Measurements from ENCODE around the gene FMR1. TPM values are rescaled to one million over a fixed set of nuclear protein-coding genes. Genes with fewer than 3 reads are reported as not detected.

Gene FMR1
- total and polyA plus RNA-seq, 2 donors (not counting 3 experiments of a cell fraction or from before 2014, with no cell fraction given): 8.8 to 36.4 TPM

GRCh38 chrX:147910607-147911006 lies 1.1 kb upstream of the FMR1 start:
- H3K4me2 ChIP-seq (ENCODE audit: insufficient read depth, low read length): no peak overlapping the region
- no TSS peak for BruUV-seq (replicated peaks)
- no peak for FAIRE-seq
- ChIA-PET POLR2A (no interaction called here), CTCF (no interaction called here)
- no peak overlapping the region for H3K9ac ChIP-seq (replicated peaks; ENCODE audit: extremely low read depth, insufficient read depth, low read length)
- intact Hi-C loops (cut with micrococcal nuclease) (loop anchor here (10.0 kb wide), 1 partner anchor 1624 kb away; no protein-coding TSS in a partner anchor), dilution Hi-C loops (cut with MboI; ENCODE audit: extremely low pct_ligation_motif_present, low sequenced_read_pairs) (no loop called here)
- TF ChIP-seq MAX (IDR thresholded peaks at IDR 0.05; ENCODE audit: insufficient read depth, insufficient read length): no peak
- H3K9me1 ChIP-seq (replicated peaks; ENCODE audit: control insufficient read depth, extremely low read depth, insufficient read depth, low read length): no peaks in the 10 kb centered on the region
- no peak overlapping the region for H3K27ac ChIP-seq (ENCODE audit: insufficient read depth, low read depth, low read length)
- peaks cover 13% of the 10 kb centered on the region for H3K4me1 ChIP-seq (ENCODE audit: control insufficient read depth, extremely low read depth, insufficient read depth, low read length)
- peaks cover 2% of the 10 kb centered on the region for H4K20me1 ChIP-seq (replicated peaks; ENCODE audit: control insufficient read depth, extremely low read depth, insufficient read depth, low read length)
- no peaks in the 10 kb centered on the region for H3K9me3 ChIP-seq (replicated peaks; ENCODE audit: control insufficient read depth, insufficient read depth, low read length)
- no peak overlapping the region for H3K4me3 ChIP-seq (replicated peaks in 1 of 3; ENCODE audit: insufficient read depth in 1 of 3, low read depth in 1 of 3, low read length in 3 of 3)
- peaks cover 32% of the 10 kb centered on the region for H3K79me2 ChIP-seq (ENCODE audit: control insufficient read depth, insufficient read depth, low read length)
- H3K27me3 ChIP-seq (ENCODE audit: control insufficient read depth in 2 of 2, insufficient read depth in 2 of 2, low read length in 2 of 2): no peaks in the 10 kb centered on the region
- DNase-seq (ENCODE audit: low read depth, low spot score): no peak
- H2AFZ ChIP-seq (ENCODE audit: low read depth, low read length): no peak overlapping the region
- H3K36me3 ChIP-seq (ENCODE audit: control insufficient read depth in 2 of 2, extremely low read depth in 1 of 2, insufficient read depth in 2 of 2, low read length in 2 of 2): no peaks in the 10 kb centered on the region

- FAIRE-seq (peak; percentile 69), DNase-seq (ENCODE audit: low read depth, low spot score) (peak; percentile 51)
- peaks cover 13% of the 10 kb centered on the region for H3K4me1 ChIP-seq (ENCODE audit: control insufficient read depth, extremely low read depth, insufficient read depth, low read length)
- POLR2A ChIA-PET: no interaction called here
- peak overlapping the region; percentile 76 for H2AFZ ChIP-seq (ENCODE audit: low read depth, low read length)
- H3K27ac ChIP-seq (ENCODE audit: insufficient read depth, low read depth, low read length): peak overlapping the region; percentile 77
- TF ChIP-seq MYC (IDR thresholded peaks at IDR 0.05; ENCODE audit: low read depth, low read length) (no peak), JUN (IDR thresholded peaks at IDR 0.05; ENCODE audit: borderline replicate concordance, insufficient read depth, insufficient read length, low read depth) (no peak), FOS (IDR thresholded peaks at IDR 0.05; ENCODE audit: borderline replicate concordance, insufficient read depth, low read length) (no peak), POLR2AphosphoS5 (IDR thresholded peaks at IDR 0.05; ENCODE audit: insufficient read depth, low read depth, low read length) (no peak), CTCF (IDR thresholded peaks at IDR 0.05; ENCODE audit: extremely low read depth in 1 of 2, insufficient read depth in 1 of 2, low read depth in 1 of 2, low read length in 2 of 2) (no peak), MAX (IDR thresholded peaks at IDR 0.05; ENCODE audit: insufficient read depth, insufficient read length) (no peak), GATA2 (IDR thresholded peaks at IDR 0.05; ENCODE audit: insufficient read depth, insufficient read length, low read depth, low read length) (no peak), POLR2A (IDR thresholded peaks at IDR 0.05; ENCODE audit: low read depth, low read length) (no peak), EZH2 (IDR thresholded peaks at IDR 0.05; ENCODE audit: borderline replicate concordance, low read depth, low read length, severe bottlenecking) (no peak)
- intact Hi-C loops (cut with micrococcal nuclease) (loop anchor here (10.0 kb wide), 1 partner anchor 1623 kb away; no protein-coding TSS in a partner anchor), dilution Hi-C loops (cut with MboI; ENCODE audit: extremely low pct_ligation_motif_present, low sequenced_read_pairs) (no loop called here)
- no peaks in the 10 kb centered on the region for H3K36me3 ChIP-seq (ENCODE audit: control insufficient read depth in 2 of 2, extremely low read depth in 1 of 2, insufficient read depth in 2 of 2, low read length in 2 of 2)
- no peaks in the 10 kb centered on the region for H3K9me3 ChIP-seq (replicated peaks; ENCODE audit: control insufficient read depth, insufficient read depth, low read length)
- CTCF ChIA-PET: interaction anchor here (1.1 kb wide), 1 partner anchor 13 kb away, joined by 3 read pairs; no protein-coding TSS in a partner anchor
- H3K27me3 ChIP-seq (ENCODE audit: control insufficient read depth in 2 of 2, insufficient read depth in 2 of 2, low read length in 2 of 2): no peaks in the 10 kb centered on the region
- H3K9ac ChIP-seq (replicated peaks; ENCODE audit: extremely low read depth, insufficient read depth, low read length): peak overlapping the region; percentile 75
- H3K79me2 ChIP-seq (ENCODE audit: control insufficient read depth, insufficient read depth, low read length): peaks cover 47% of the 10 kb centered on the region
- H3K4me2 ChIP-seq (ENCODE audit: insufficient read depth, low read length): peak overlapping the region; percentile 90
- H3K9me1 ChIP-seq (replicated peaks; ENCODE audit: control insufficient read depth, extremely low read depth, insufficient read depth, low read length): no peaks in the 10 kb centered on the region
- BruUV-seq (replicated peaks): no TSS peak
- peak overlapping the region; percentile 62 to 89 (median 88) for H3K4me3 ChIP-seq (replicated peaks in 1 of 3; ENCODE audit: insufficient read depth in 1 of 3, low read depth in 1 of 3, low read length in 3 of 3)
- H4K20me1 ChIP-seq (replicated peaks; ENCODE audit: control insufficient read depth, extremely low read depth, insufficient read depth, low read length): peaks cover 2% of the 10 kb centered on the region
Measured at GRCh38 chrX:147912093-147912801, 528 bp downstream of the FMR1 start.
